ENCODE data around the gene FOXA1. TPM values are rescaled to one million over a fixed set of nuclear protein-coding genes. Genes with fewer than 3 reads are reported as not detected.
A peak's percentile ranks its signal among the peaks of the same experiment; 100 is the strongest.

FOXA1 gene
- total RNA-seq: not detected

GRCh38 chr14:37594971-37595808, at the start of gene FOXA1, which contains the start of gene TTC6:
TSS of gene FOXA1 (minus strand) at chr14:37595249. CDS start at chr14:37594972, 277 bp downstream.
TSS of gene TTC6 (plus strand) at chr14:37595629. CDS start at chr14:37622065, 26,436 bp downstream.
- CTCF ChIA-PET: no interaction called here
- peaks cover 6% of the 10 kb centered on the region for H3K9me3 Mint-ChIP-seq
- peaks cover 19% of the 10 kb centered on the region for H3K36me3 Mint-ChIP-seq (ENCODE audit: low read depth)

GRCh38 chr14:37643701-37644100, 48.7 kb upstream of the FOXA1 start:
- CTCF ChIA-PET: no interaction called here
- no peak for DNase-seq
- Mint-ChIP-seq H3K4me1 (no peaks in the 10 kb centered on the region), H3K27ac (no peak overlapping the region), H3K4me3 (no peak overlapping the region), H3K36me3 (ENCODE audit: low read depth) (no peaks in the 10 kb centered on the region), H3K27me3 (no peaks in the 10 kb centered on the region), H3K9me3 (no peaks in the 10 kb centered on the region)
- POLR2A ChIA-PET: no interaction called here

More at GRCh38 chr14:37594971-37595808, at the start of gene FOXA1, which contains the start of gene TTC6:
- POLR2A ChIA-PET: no interaction called here
- DNase-seq: no peak
- Mint-ChIP-seq H3K27me3 (peaks cover 79% of the 10 kb centered on the region), H3K4me3 (peak within 1 kb of the TSS; percentile 56), H3K27ac (peak within 1 kb of the TSS; percentile 41), H3K4me1 (peaks cover 17% of the 10 kb centered on the region)

- no peak for DNase-seq
- Mint-ChIP-seq H3K27ac (no peak overlapping the region), H3K27me3 (no peaks in the 10 kb centered on the region), H3K4me3 (no peak overlapping the region), H3K36me3 (ENCODE audit: low read depth) (no peaks in the 10 kb centered on the region), H3K9me3 (no peaks in the 10 kb centered on the region), H3K4me1 (no peaks in the 10 kb centered on the region)
- ChIA-PET POLR2A (no interaction called here), CTCF (no interaction called here)
These were observed 47.1 kb upstream of the FOXA1 start for GRCh38 chr14:37642125-37642524.

- Mint-ChIP-seq H3K4me3 (no peak overlapping the region), H3K9me3 (no peaks in the 10 kb centered on the region), H3K27ac (no peak overlapping the region), H3K27me3 (no peaks in the 10 kb centered on the region), H3K4me1 (no peaks in the 10 kb centered on the region), H3K36me3 (ENCODE audit: low read depth) (no peaks in the 10 kb centered on the region)
- ChIA-PET CTCF (no interaction called here), POLR2A (no interaction called here)
- DNase-seq: no peak
These were observed 46.1 kb upstream of the FOXA1 start for GRCh38 chr14:37641117-37641516.

- Mint-ChIP-seq H3K36me3 (ENCODE audit: low read depth) (no peaks in the 10 kb centered on the region), H3K4me1 (no peaks in the 10 kb centered on the region), H3K27me3 (no peaks in the 10 kb centered on the region), H3K9me3 (peaks cover 4% of the 10 kb centered on the region), H3K27ac (no peak overlapping the region), H3K4me3 (no peak overlapping the region)
- ChIA-PET CTCF (no interaction called here), POLR2A (no interaction called here)
- no peak for DNase-seq
These were observed 43.5 kb upstream of the FOXA1 start for GRCh38 chr14:37638599-37638998.

- no peaks in the 10 kb centered on the region for H3K36me3 Mint-ChIP-seq (ENCODE audit: low read depth)
- POLR2A ChIA-PET: no interaction called here
- no peak overlapping the region for H3K27ac Mint-ChIP-seq
- H3K4me1 Mint-ChIP-seq: no peaks in the 10 kb centered on the region
- no peak for DNase-seq
- H3K9me3 Mint-ChIP-seq: peaks cover 4% of the 10 kb centered on the region
- CTCF ChIA-PET: no interaction called here
- H3K4me3 Mint-ChIP-seq: no peak overlapping the region
- no peaks in the 10 kb centered on the region for H3K27me3 Mint-ChIP-seq
These were observed 42.3 kb upstream of the FOXA1 start for GRCh38 chr14:37637341-37637740.

- H3K4me1 Mint-ChIP-seq: no peaks in the 10 kb centered on the region
- no peaks in the 10 kb centered on the region for H3K36me3 Mint-ChIP-seq (ENCODE audit: low read depth)
- no peak overlapping the region for H3K27ac Mint-ChIP-seq
- H3K9me3 Mint-ChIP-seq: no peaks in the 10 kb centered on the region
- ChIA-PET CTCF (no interaction called here), POLR2A (no interaction called here)
- no peak overlapping the region for H3K4me3 Mint-ChIP-seq
- H3K27me3 Mint-ChIP-seq: peaks cover 6% of the 10 kb centered on the region
- DNase-seq: no peak
These were observed 30.8 kb upstream of the FOXA1 start for GRCh38 chr14:37625597-37626595.

- ChIA-PET POLR2A (no interaction called here), CTCF (no interaction called here)
- no peaks in the 10 kb centered on the region for H3K36me3 Mint-ChIP-seq (ENCODE audit: low read depth)
- H3K4me3 Mint-ChIP-seq: no peak overlapping the region
- H3K9me3 Mint-ChIP-seq: no peaks in the 10 kb centered on the region
- no peaks in the 10 kb centered on the region for H3K4me1 Mint-ChIP-seq
- H3K27ac Mint-ChIP-seq: no peak overlapping the region
- H3K27me3 Mint-ChIP-seq: peaks cover 7% of the 10 kb centered on the region
- DNase-seq: no peak
These were observed 28.9 kb upstream of the FOXA1 start for GRCh38 chr14:37623971-37624370.

GRCh38 chr14:37623426-37623951, 28.4 kb upstream of the FOXA1 start:
- no peak overlapping the region for H3K4me3 Mint-ChIP-seq
- H3K36me3 Mint-ChIP-seq (ENCODE audit: low read depth): no peaks in the 10 kb centered on the region
- DNase-seq: no peak
- ChIA-PET POLR2A (no interaction called here), CTCF (no interaction called here)
- peaks cover 7% of the 10 kb centered on the region for H3K27me3 Mint-ChIP-seq
- no peak overlapping the region for H3K27ac Mint-ChIP-seq
- no peaks in the 10 kb centered on the region for H3K9me3 Mint-ChIP-seq
- H3K4me1 Mint-ChIP-seq: no peaks in the 10 kb centered on the region

GRCh38 chr14:37622231-37622923, 27.3 kb upstream of the FOXA1 start:
- Mint-ChIP-seq H3K9me3 (no peaks in the 10 kb centered on the region), H3K4me3 (no peak overlapping the region), H3K4me1 (no peaks in the 10 kb centered on the region), H3K36me3 (ENCODE audit: low read depth) (no peaks in the 10 kb centered on the region), H3K27ac (no peak overlapping the region), H3K27me3 (peaks cover 7% of the 10 kb centered on the region)
- ChIA-PET CTCF (no interaction called here), POLR2A (no interaction called here)
- no peak for DNase-seq

GRCh38 chr14:37620856-37621255, 25.8 kb upstream of the FOXA1 start:
- no peaks in the 10 kb centered on the region for H3K4me1 Mint-ChIP-seq
- no peak for DNase-seq
- peaks cover 7% of the 10 kb centered on the region for H3K27me3 Mint-ChIP-seq
- no peak overlapping the region for H3K27ac Mint-ChIP-seq
- H3K36me3 Mint-ChIP-seq (ENCODE audit: low read depth): no peaks in the 10 kb centered on the region
- ChIA-PET POLR2A (no interaction called here), CTCF (no interaction called here)
- no peak overlapping the region for H3K4me3 Mint-ChIP-seq
- peaks cover 5% of the 10 kb centered on the region for H3K9me3 Mint-ChIP-seq

- no peaks in the 10 kb centered on the region for H3K4me1 Mint-ChIP-seq
- ChIA-PET CTCF (no interaction called here), POLR2A (no interaction called here)
- no peak for DNase-seq
- no peak overlapping the region for H3K4me3 Mint-ChIP-seq
- H3K27me3 Mint-ChIP-seq: peaks cover 7% of the 10 kb centered on the region
- H3K27ac Mint-ChIP-seq: no peak overlapping the region
- H3K9me3 Mint-ChIP-seq: peaks cover 11% of the 10 kb centered on the region
- H3K36me3 Mint-ChIP-seq (ENCODE audit: low read depth): no peaks in the 10 kb centered on the region
These were observed 23.5 kb upstream of the FOXA1 start for GRCh38 chr14:37618498-37619028.
